GM19193 (cell line): ENCODE data around the gene NGFR.

Experiments
- POLR2A ChIP-seq: IDR thresholded peaks from 4 replicates; pipeline ENCODE4 v1.6.1; 2011; ENCODE audit not compliant: insufficient read depth, insufficient read length; ENCODE audit errors: extremely low read depth

Gene NGFR

GRCh38 chr17:49464049-49464448 is 31.0 kb upstream of the NGFR start:
- no peak for TF ChIP-seq POLR2A

GRCh38 chr17:49465331-49465903 is 29.7 kb upstream of the NGFR start:
- no peak for TF ChIP-seq POLR2A

GRCh38 chr17:49466436-49466835 is 28.7 kb upstream of the NGFR start:
- TF ChIP-seq POLR2A, result no peak

- no peak for TF ChIP-seq POLR2A
Observed at GRCh38 chr17:49467175-49467574, 27.9 kb upstream of the NGFR start.

- no peak for TF ChIP-seq POLR2A
Observed at GRCh38 chr17:49468811-49469385, 26.2 kb upstream of the NGFR start.

GRCh38 chr17:49469831-49470810 is 25.0 kb upstream of the NGFR start:
- no peak for TF ChIP-seq POLR2A

GRCh38 chr17:49471089-49471683 is 23.9 kb upstream of the NGFR start:
- no peak for TF ChIP-seq POLR2A

GRCh38 chr17:49471769-49472168 is 23.3 kb upstream of the NGFR start:
- TF ChIP-seq POLR2A, result no peak

- TF ChIP-seq POLR2A, result no peak
Observed at GRCh38 chr17:49472527-49472926, 22.6 kb upstream of the NGFR start.

GRCh38 chr17:49473900-49474751 is 21.0 kb upstream of the NGFR start:
- TF ChIP-seq POLR2A, result no peak

GRCh38 chr17:49477709-49478108 is 17.4 kb upstream of the NGFR start:
- TF ChIP-seq POLR2A, result no peak

GRCh38 chr17:49480836-49481615 is 14.1 kb upstream of the NGFR start:
- no peak for TF ChIP-seq POLR2A

- no peak for TF ChIP-seq POLR2A
Observed at GRCh38 chr17:49482144-49482817, 12.8 kb upstream of the NGFR start.

GRCh38 chr17:49483599-49484509 is 11.2 kb upstream of the NGFR start:
- no peak for TF ChIP-seq POLR2A
